Caco-2 (cell line): ENCODE results near the gene ACADM. TPM values are rescaled to one million over a fixed set of nuclear protein-coding genes. Genes with fewer than 3 reads are reported as not detected.
"Not testable (repeated sequence)": the region's sequence is repeated elsewhere in the genome, so short reads cannot be mapped to it uniquely, and the experiment has no call there.

Experiments
- BruUV-seq: library from RNA; stranded (reverse); fragments of 400-500 nt; replicated peaks from 2 replicates; lab custom pipeline; 2021; lab: Mats Ljungman, UMichigan
- CTCF ChIA-PET: fragments of 300-600 bp; sonication (Branson Sonifier 250); formaldehyde crosslinking; loops from one replicate; lab custom pipeline; 2022; ENCODE audit warnings: antibody characterized with exemption; lab: Charles Lee
- POLR2A ChIA-PET: fragments of 300-600 bp; sonication (Branson Sonifier 250); formaldehyde crosslinking; loops from one replicate; lab custom pipeline; 2022; ENCODE audit warnings: antibody characterized with exemption; lab: Charles Lee
- DNase-seq, 2 experiments: peaks; one replicate each; pipeline versions ENCODE4 v3.0.0 to v3.0.0-alpha.2; 2020 to 2022
- H3K27me3 ChIP-seq: replicated peaks from 2 replicates; pipeline ENCODE4 v1.6.0; 2011; ENCODE audit warnings: low read length; ENCODE audit not compliant: control insufficient read depth, insufficient read depth
- H3K36me3 ChIP-seq: 2 replicates; pipeline ENCODE4 v1.5.1; 2011; ENCODE audit warnings: low read length; ENCODE audit not compliant: control insufficient read depth, insufficient read depth
- H3K4me1 ChIP-seq: fragments of 250-450 bp; sonication (Bioruptor Pico); 2 replicates; pipeline ENCODE4 v1.5.1; 2020; ENCODE audit warnings: mild to moderate bottlenecking
- H3K4me3 ChIP-seq: 2 replicates; pipeline ENCODE4 v1.5.1; 2011; ENCODE audit warnings: low read depth, mild to moderate bottlenecking, control low read depth, low read length
- H3K9me3 ChIP-seq: fragments of 250-450 bp; sonication (Bioruptor Pico); 2 replicates; pipeline ENCODE4 v1.5.1; 2020; ENCODE audit warnings: mild to moderate bottlenecking, moderate library complexity
- H3K27ac Mint-ChIP-seq: one replicate; pipeline ENCODE4 v1.8.0; 2022; ENCODE audit warnings: mixed read lengths; ENCODE audit not compliant: unreplicated experiment
- H3K27me3 Mint-ChIP-seq: one replicate; pipeline ENCODE4 v1.8.0; 2022; ENCODE audit warnings: mixed read lengths; ENCODE audit not compliant: insufficient read depth, unreplicated experiment
- H3K36me3 Mint-ChIP-seq: one replicate; pipeline ENCODE4 v1.8.0; 2022; ENCODE audit warnings: mild to moderate bottlenecking, mixed read lengths; ENCODE audit not compliant: insufficient read depth, unreplicated experiment
- H3K4me1 Mint-ChIP-seq: one replicate; pipeline ENCODE4 v1.8.0; 2022; ENCODE audit warnings: low read depth, mixed read lengths; ENCODE audit not compliant: unreplicated experiment
- H3K4me3 Mint-ChIP-seq: one replicate; pipeline ENCODE4 v1.8.0; 2022; ENCODE audit warnings: mild to moderate bottlenecking, moderate library complexity, mixed read lengths; ENCODE audit not compliant: unreplicated experiment
- H3K9me3 Mint-ChIP-seq: one replicate; pipeline ENCODE4 v1.8.0; 2022; ENCODE audit warnings: mixed read lengths; ENCODE audit not compliant: unreplicated experiment
- intact Hi-C: fragments of 100-400 bp; cut with micrococcal nuclease; formaldehyde crosslinking; loops from one replicate; pipeline ENCODE4 v1.10.0; 2022; ENCODE audit not compliant: unreplicated experiment
- total RNA-seq: library from RNA; stranded (reverse); gene quantifications from 2 replicates; pipeline ENCODE4 v1.2.3, GENCODE V29; 2022
- TF ChIP-seq, protein P1 (sequence below), 2 experiments: fragments of 200-600 bp in 1 of 2; IDR thresholded peaks; 1 replicate in 1 of 2; 2 replicates in 1 of 2; pipeline versions ENCODE4 v1.5.1 to v1.8.0; 2011 to 2022; ENCODE audit warnings: antibody characterized with exemption in 1 of 2, control low read depth in 1 of 2, inconsistent platforms in 1 of 2, low read depth in 1 of 2, low read length in 1 of 2, mild to moderate bottlenecking in 1 of 2, moderate library complexity in 1 of 2; ENCODE audit not compliant: insufficient read depth in 1 of 2, severe bottlenecking in 1 of 2, unreplicated experiment in 1 of 2

The ACADM gene
- total RNA-seq, 1 experiment from 2014 or later = 44.4 TPM

DNA sequence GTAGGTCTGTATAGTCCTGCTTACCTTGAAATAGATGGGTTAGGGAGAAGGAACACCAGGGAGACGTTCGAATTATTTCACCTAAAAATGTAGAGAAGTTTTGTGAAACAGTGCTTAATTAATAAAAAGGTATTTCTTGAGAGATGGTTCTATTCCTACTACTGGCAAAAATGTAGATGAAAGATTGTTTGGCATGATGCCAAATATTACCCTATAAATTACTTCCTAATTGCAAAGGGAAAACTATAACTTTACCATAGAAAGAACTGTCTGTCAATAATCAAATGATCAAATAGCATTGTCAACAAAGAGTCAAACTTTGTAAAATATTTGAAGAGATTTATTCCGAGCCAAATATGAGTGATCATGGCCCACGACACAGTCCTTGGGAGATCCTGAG, 4.2 kb upstream of the ACADM start:
- H3K4me3 Mint-ChIP-seq = no peak overlapping the region
- no TSS peak for BruUV-seq
- H3K27me3 Mint-ChIP-seq = no peaks in the 10 kb centered on the region
- no peaks in the 10 kb centered on the region for H3K36me3 Mint-ChIP-seq
- no peaks in the 10 kb centered on the region for H3K27me3 ChIP-seq
- intact Hi-C loops = loop anchor here (5.0 kb wide), 2 partner anchors 48 to 453 kb away; no protein-coding TSS in a partner anchor
- no peaks in the 10 kb centered on the region for H3K9me3 Mint-ChIP-seq
- POLR2A ChIA-PET = no interaction called here
- no peaks in the 10 kb centered on the region for H3K9me3 ChIP-seq
- no peaks in the 10 kb centered on the region for H3K36me3 ChIP-seq
- H3K4me1 Mint-ChIP-seq = no peaks in the 10 kb centered on the region
- CTCF ChIA-PET = no interaction called here
- no peak for DNase-seq
- no peak overlapping the region for H3K4me3 ChIP-seq
- H3K4me1 ChIP-seq = peaks cover 26% of the 10 kb centered on the region
- TF ChIP-seq, protein P1, sequence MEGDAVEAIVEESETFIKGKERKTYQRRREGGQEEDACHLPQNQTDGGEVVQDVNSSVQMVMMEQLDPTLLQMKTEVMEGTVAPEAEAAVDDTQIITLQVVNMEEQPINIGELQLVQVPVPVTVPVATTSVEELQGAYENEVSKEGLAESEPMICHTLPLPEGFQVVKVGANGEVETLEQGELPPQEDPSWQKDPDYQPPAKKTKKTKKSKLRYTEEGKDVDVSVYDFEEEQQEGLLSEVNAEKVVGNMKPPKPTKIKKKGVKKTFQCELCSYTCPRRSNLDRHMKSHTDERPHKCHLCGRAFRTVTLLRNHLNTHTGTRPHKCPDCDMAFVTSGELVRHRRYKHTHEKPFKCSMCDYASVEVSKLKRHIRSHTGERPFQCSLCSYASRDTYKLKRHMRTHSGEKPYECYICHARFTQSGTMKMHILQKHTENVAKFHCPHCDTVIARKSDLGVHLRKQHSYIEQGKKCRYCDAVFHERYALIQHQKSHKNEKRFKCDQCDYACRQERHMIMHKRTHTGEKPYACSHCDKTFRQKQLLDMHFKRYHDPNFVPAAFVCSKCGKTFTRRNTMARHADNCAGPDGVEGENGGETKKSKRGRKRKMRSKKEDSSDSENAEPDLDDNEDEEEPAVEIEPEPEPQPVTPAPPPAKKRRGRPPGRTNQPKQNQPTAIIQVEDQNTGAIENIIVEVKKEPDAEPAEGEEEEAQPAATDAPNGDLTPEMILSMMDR (IDR thresholded peaks at IDR 0.05; ENCODE audit: insufficient read depth in 1 of 2, low read depth in 1 of 2, low read length in 1 of 2, severe bottlenecking in 1 of 2, unreplicated experiment in 1 of 2) = no peak
- H3K27ac Mint-ChIP-seq = no peak overlapping the region

DNA sequence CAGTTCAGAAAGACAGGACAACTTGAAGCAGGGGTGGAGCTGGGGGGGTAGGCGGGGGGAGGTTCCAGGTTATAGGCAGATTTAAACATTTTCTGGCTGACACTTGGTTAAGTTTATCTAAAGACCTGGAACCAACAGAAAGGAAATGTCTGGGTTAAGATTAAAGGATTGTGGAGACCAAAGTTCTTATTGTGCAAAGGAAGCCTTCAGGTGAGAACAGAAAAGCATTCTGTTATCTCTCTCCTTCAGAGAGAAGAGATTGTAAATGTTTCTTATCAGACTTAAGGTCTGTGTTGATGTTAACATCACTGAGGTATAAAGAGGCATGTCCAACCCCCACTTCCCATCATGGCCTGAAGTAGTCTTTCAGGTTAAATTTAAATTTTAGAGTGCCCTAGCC, 3.7 kb upstream of the ACADM start:
- Mint-ChIP-seq H3K36me3 (no peaks in the 10 kb centered on the region), H3K27me3 (no peaks in the 10 kb centered on the region), H3K4me1 (no peaks in the 10 kb centered on the region), H3K9me3 (no peaks in the 10 kb centered on the region), H3K27ac (no peak overlapping the region), H3K4me3 (no peak overlapping the region)
- ChIA-PET POLR2A (no interaction called here), CTCF (no interaction called here)
- no peaks in the 10 kb centered on the region for H3K36me3 ChIP-seq
- TF ChIP-seq, protein P1 (IDR thresholded peaks at IDR 0.05; ENCODE audit: insufficient read depth in 1 of 2, low read depth in 1 of 2, low read length in 1 of 2, severe bottlenecking in 1 of 2, unreplicated experiment in 1 of 2) = no peak
- BruUV-seq = no TSS peak
- H3K4me1 ChIP-seq = peaks cover 26% of the 10 kb centered on the region
- intact Hi-C loops = loop anchor here (5.0 kb wide), 2 partner anchors 49 to 454 kb away; no protein-coding TSS in a partner anchor
- no peak overlapping the region for H3K4me3 ChIP-seq
- no peaks in the 10 kb centered on the region for H3K9me3 ChIP-seq
- no peaks in the 10 kb centered on the region for H3K27me3 ChIP-seq
- peak in 1 of 2 experiments; percentile 40 for DNase-seq

DNA sequence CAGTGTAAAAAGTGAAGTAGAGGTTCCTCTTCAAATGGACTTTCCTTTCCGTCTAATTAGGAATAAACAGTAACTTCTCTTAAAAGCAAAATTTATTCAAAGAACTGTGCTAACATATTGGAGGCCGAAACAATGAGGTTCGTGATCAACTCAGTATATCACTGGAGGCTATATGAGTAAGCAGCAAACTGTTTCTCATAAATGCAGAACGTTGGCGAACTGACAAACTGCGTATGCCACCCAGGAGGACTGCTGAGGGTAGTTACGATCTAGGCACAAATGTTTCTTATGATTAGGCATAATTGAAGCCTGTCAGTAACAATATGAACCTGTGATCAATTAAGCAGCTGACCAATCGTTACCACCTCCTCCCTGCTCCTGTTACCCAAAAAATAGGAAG, 2.3 kb upstream of the ACADM start:
- intact Hi-C loops = loop anchor here (5.0 kb wide), 2 partner anchors 50 to 455 kb away; no protein-coding TSS in a partner anchor
- H3K27ac Mint-ChIP-seq, H3K4me1 Mint-ChIP-seq, H3K27me3 Mint-ChIP-seq, CTCF ChIA-PET, H3K9me3 Mint-ChIP-seq, H3K36me3 ChIP-seq, BruUV-seq, H3K36me3 Mint-ChIP-seq, H3K4me3 ChIP-seq, POLR2A ChIA-PET, H3K27me3 ChIP-seq, H3K4me3 Mint-ChIP-seq, DNase-seq, H3K9me3 ChIP-seq: not testable (repeated sequence)
- peaks cover 30% of the 10 kb centered on the region for H3K4me1 ChIP-seq
